Measurements from ENCODE around the gene TSPAN10. TPM values are rescaled to one million over a fixed set of nuclear protein-coding genes. Genes with fewer than 3 reads are reported as not detected.

Gene TSPAN10
- total RNA-seq, 1 experiment from 2014 or later, result 1.2 TPM

- Histone ChIP-seq H2AFZ (ENCODE audit: low read length) (no peak overlapping the region), H2AK5ac (ENCODE audit: insufficient read length, low read length) (no peak overlapping the region), H4K8ac (replicated peaks; ENCODE audit: insufficient read length, low read depth, low read length) (no peak overlapping the region), H2BK15ac (ENCODE audit: low read depth, low read length) (no peak overlapping the region), H3K79me2 (ENCODE audit: insufficient read depth, low read length) (peaks cover 2% of the 10 kb centered on the region; the same call in 1 of the 2 replicates), H2BK5ac (ENCODE audit: insufficient read length, low read length) (no peak overlapping the region), H3K27ac (ENCODE audit: insufficient read length, low read depth, low read length) (no peak overlapping the region), H3K23me2 (ENCODE audit: insufficient read length, low read depth, low read length, poor library complexity, severe bottlenecking) (no peaks in the 10 kb centered on the region), H3T11ph (ENCODE audit: low read length) (no peak overlapping the region), H4K5ac (ENCODE audit: insufficient read length, low read depth, low read length) (no peak overlapping the region), H2BK120ac (ENCODE audit: low read depth, low read length, poor library complexity, severe bottlenecking) (no peak overlapping the region), H4K91ac (ENCODE audit: insufficient read length, low read depth, low read length) (no peak overlapping the region), H3K9me3 (ENCODE audit: control insufficient read depth, low read depth, low read length) (no peaks in the 10 kb centered on the region), H2BK20ac (ENCODE audit: low read depth, low read length, poor library complexity, severe bottlenecking) (no peak overlapping the region), H3K18ac (ENCODE audit: insufficient read length, low read depth, low read length) (no peak overlapping the region), H3K4me2 (ENCODE audit: insufficient read depth, insufficient read length, low read length) (no peak overlapping the region), H3K9ac (ENCODE audit: extremely low read depth, insufficient read length, low read length) (no peak overlapping the region), H3K27me3 (ENCODE audit: insufficient read depth, low read length) (no peaks in the 10 kb centered on the region), H3K14ac (ENCODE audit: insufficient read depth, low read length) (no peak overlapping the region), H3K56ac (ENCODE audit: insufficient read length, low read depth, low read length) (no peak overlapping the region), H4K20me1 (ENCODE audit: control insufficient read depth, insufficient read depth, insufficient read length) (no peaks in the 10 kb centered on the region), H3K4ac (ENCODE audit: low read depth, low read length) (no peak overlapping the region), H3K23ac (ENCODE audit: insufficient read length, low read depth, low read length) (no peak overlapping the region), H3K79me1 (ENCODE audit: insufficient read depth, low read depth, low read length, poor library complexity, severe bottlenecking) (no peaks in the 10 kb centered on the region), H3K4me1 (ENCODE audit: insufficient read depth, low read length) (no peaks in the 10 kb centered on the region), H2BK12ac (ENCODE audit: insufficient read length, low read depth, low read length) (no peak overlapping the region)
- peaks cover 35 to 73% (median 62%) of the 10 kb centered on the region in 3 experiments for H3K36me3 Mint-ChIP-seq (ENCODE audit: insufficient read depth in 1 of 3, low read depth in 3 of 3)
- no peaks in the 10 kb centered on the region for H3K9me3 Mint-ChIP-seq
- no peaks in the 10 kb centered on the region for H3K27me3 Mint-ChIP-seq (ENCODE audit: low read depth)
- H3K27ac Mint-ChIP-seq, result no peak overlapping the region; a peak in 1 of 7 replicates
- DNase-seq, result no peak
- H3K4me3 Mint-ChIP-seq, result no peak overlapping the region
- TF ChIP-seq CTCF (conservative IDR thresholded peaks at IDR 0.05), result no peak
- no peaks in the 10 kb centered on the region for H3K4me1 Mint-ChIP-seq
- no CpG with 5 or more reads among the region's 18 CpGs for WGBS (ENCODE audit: extremely low coverage, insufficient read length, low lambda C conversion rate)
These were observed 54.2 kb downstream of the TSPAN10 start for GRCh38 chr17:81691196-81691595.

All from H9 (cell line).